ENCODE data around the gene GPR18. TPM values are rescaled to one million over a fixed set of nuclear protein-coding genes. Genes with fewer than 3 reads are reported as not detected.

GPR18 gene, protein sequence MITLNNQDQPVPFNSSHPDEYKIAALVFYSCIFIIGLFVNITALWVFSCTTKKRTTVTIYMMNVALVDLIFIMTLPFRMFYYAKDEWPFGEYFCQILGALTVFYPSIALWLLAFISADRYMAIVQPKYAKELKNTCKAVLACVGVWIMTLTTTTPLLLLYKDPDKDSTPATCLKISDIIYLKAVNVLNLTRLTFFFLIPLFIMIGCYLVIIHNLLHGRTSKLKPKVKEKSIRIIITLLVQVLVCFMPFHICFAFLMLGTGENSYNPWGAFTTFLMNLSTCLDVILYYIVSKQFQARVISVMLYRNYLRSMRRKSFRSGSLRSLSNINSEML
- not detected in 2 replicates for total RNA-seq

DNA sequence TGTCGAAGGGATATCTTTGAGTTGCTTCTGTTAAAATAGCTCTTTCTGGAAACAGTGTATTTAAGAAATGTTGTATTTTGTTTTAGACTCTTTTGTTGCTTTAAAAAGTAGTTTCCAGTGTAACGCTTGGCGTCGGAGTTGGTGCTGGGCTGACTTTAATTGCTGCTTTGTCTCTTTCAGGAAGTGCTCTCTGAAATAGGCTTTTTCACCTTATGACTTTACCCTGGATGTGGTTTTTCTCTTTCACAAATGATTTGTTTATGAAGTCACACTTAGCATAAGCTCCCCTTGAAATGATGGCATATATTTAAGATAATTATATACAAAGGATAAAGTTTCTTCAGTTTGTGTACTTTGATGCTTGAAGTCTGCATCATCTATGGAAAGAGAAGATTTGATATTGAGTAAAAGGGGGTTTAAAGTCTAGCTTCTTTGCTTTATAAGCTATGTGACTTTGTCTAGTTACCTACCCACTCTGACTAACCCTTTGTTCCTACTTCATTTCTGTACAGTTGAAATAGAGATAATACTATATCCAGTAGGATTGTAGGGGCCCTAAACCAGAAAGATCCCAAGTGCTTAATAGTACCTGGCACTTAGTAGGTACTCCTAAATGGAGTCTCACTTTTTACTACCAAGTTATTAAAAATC, at the start of gene GPR18:
GPR18 (minus strand) TSS at position 170 of the 651 bp plus-strand sequence. CDS start 2,507 bp downstream, outside the sequence.

DNA sequence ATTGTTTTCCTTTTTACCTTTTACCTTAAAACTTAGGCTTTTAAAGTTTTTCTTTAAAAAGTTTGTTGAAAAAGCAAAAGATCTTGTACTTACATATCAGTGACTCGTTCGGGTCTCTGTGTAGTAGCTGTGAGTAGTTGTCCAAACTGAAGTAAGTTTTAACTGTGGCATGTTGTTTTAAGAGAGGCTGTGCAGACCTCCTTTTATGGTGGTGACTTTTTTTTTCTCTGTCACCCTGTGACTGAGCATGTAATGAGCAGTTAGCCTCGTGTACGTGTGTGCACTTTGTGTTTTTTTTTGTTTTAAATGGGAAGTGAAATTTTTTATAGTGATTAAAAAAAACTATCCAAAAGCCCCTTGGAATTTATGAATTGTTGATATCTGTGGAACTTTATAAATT, 49.1 kb upstream of the GPR18 start, which contains the start of gene GPR183:
GPR183 (minus strand) TSS at position 153 of the 400 bp plus-strand sequence. CDS start 11,254 bp downstream, outside the sequence.

Other genes starting within 250 kb of the GPR18 start
- 43.6 and 58.7 TPM in 2 replicates for gene UBAC2, start 57.5 kb downstream of the GPR18 start, total RNA-seq
- not detected in 2 replicates for gene GPR183, start 49.0 kb upstream of the GPR18 start, total RNA-seq
- 86.7 and 105 TPM in 2 replicates for gene TM9SF2, start 243.1 kb upstream of the GPR18 start, total RNA-seq

Measured in hair follicular keratinocyte (primary cell).